Stimulated activated CD8-positive, alpha-beta memory T cell treated with anti-CD3 and anti-CD28 coated beads, Interleukin-15, amount 100 ng/mL, for 1 hour (primary cell): ENCODE results near the gene PCDHGB1.
"Not testable (repeated sequence)": the region's sequence is repeated elsewhere in the genome, so short reads cannot be mapped to it uniquely, and the experiment has no call there.

ENCODE experiments used
- DNase-seq: peaks from one replicate; pipeline ENCODE4 v3.0.0-alpha.2; 2020; ENCODE audit warnings: low read depth

PCDHGB1 gene

GRCh38 chr5:141383345-141383744 is 33.4 kb downstream of the PCDHGB1 start:
- no peak for DNase-seq

DNA sequence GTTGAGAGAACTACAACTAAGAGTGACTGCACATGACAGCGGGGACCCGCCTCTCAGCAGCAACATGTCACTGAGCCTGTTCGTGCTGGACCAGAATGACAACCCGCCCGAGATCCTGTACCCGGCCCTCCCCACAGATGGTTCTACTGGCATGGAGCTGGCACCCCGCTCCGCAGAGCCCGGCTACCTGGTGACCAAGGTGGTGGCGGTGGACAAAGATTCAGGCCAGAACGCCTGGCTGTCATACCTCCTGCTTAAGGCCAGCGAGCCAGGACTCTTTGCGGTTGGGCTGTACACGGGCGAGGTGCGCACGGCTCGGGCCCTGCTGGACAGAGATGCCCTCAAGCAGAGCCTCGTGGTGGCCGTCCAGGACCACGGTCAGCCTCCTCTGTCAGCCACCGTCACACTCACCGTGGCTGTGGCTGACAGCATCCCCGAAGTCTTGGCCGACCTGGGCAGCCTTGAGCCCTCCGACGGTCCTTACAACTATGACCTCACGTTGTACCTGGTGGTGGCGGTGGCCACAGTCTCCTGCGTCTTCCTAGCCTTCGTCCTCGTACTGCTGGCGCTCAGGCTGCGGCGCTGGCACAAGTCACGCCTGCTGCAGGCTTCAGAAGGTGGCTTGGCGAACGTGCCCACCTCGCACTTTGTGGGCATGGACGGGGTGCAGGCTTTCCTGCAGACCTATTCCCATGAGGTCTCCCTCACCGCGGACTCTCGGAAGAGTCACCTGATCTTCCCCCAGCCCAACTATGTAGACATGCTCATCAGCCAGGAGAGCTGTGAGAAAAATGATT is 34.8 kb downstream of the PCDHGB1 start:
- no peak for DNase-seq

DNA sequence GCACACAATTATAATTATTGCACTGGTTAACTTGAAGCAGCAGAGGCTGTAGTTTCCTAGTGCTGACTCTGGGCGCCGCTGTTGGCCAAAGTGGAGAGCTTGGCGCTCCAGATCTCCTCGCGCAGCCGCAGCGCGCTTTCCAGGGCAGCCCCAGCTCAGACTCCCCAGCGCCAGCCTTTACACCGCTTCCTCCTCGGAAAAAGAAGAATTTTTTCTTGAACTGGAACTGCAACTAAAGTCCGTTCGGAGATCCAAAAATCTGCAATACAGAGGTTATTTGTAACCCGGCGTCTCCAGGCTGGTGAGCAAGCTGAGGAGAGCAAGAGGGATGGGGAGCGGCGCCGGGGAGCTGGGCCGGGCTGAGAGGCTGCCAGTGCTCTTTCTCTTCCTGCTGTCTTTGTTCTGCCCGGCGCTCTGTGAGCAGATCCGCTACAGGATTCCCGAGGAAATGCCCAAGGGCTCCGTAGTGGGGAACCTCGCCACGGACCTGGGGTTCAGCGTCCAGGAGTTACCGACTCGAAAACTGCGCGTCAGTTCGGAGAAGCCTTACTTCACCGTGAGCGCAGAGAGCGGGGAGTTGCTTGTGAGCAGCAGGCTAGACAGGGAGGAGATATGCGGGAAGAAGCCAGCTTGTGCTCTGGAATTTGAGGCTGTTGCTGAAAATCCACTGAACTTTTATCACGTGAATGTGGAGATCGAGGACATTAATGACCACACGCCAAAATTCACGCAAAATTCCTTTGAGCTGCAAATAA is 37.8 kb downstream of the PCDHGB1 start, which contains the start of gene PCDHGB4:
TSS of gene PCDHGB4 (plus strand) at position 142 of the 755 bp plus-strand sequence. CDS start at position 329, 187 bp downstream.
- not testable (repeated sequence) for DNase-seq

GRCh38 chr5:141388661-141389060 is 38.8 kb downstream of the PCDHGB1 start:
- DNase-seq, result no peak

- DNase-seq, result no peak
Measured at GRCh38 chr5:141389153-141390042, 39.5 kb downstream of the PCDHGB1 start.

- DNase-seq, result no peak
Measured at GRCh38 chr5:141392429-141393198, 42.7 kb downstream of the PCDHGB1 start, which contains the start of gene PCDHGA8. TSS of gene PCDHGA8 (plus strand) at chr5:141392633. CDS start at chr5:141392814, 181 bp downstream.

GRCh38 chr5:141393267-141393666 is 43.4 kb downstream of the PCDHGB1 start:
- no peak for DNase-seq

DNA sequence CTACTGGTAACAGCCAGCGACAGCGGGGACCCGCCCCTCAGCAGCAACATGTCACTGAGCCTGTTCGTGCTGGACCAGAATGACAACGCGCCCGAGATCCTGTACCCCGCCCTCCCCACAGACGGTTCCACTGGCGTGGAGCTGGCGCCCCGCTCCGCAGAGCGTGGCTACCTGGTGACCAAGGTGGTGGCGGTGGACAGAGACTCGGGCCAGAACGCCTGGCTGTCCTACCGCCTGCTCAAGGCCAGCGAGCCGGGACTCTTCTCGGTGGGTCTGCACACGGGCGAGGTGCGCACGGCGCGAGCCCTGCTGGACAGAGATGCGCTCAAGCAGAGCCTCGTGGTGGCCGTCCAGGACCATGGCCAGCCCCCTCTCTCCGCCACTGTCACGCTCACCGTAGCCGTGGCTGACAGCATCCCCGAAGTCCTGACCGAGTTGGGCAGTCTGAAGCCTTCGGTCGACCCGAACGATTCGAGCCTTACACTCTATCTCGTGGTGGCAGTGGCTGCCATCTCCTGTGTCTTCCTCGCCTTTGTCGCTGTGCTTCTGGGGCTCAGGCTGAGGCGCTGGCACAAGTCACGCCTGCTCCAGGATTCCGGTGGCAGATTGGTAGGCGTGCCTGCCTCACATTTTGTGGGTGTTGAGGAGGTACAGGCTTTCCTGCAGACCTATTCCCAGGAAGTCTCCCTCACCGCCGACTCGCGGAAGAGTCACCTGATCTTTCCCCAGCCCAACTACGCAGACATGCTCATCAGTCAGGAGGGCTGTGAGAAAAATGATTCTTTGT is 44.7 kb downstream of the PCDHGB1 start:
- DNase-seq, result not testable (repeated sequence)

- not testable (repeated sequence) for DNase-seq
Measured at GRCh38 chr5:141397756-141398551, 48.1 kb downstream of the PCDHGB1 start, which contains the start of gene PCDHGB5. TSS of gene PCDHGB5 (plus strand) at chr5:141397947. CDS start at chr5:141398128, 181 bp downstream.

GRCh38 chr5:141398608-141399007 is 48.7 kb downstream of the PCDHGB1 start:
- no peak for DNase-seq

DNA sequence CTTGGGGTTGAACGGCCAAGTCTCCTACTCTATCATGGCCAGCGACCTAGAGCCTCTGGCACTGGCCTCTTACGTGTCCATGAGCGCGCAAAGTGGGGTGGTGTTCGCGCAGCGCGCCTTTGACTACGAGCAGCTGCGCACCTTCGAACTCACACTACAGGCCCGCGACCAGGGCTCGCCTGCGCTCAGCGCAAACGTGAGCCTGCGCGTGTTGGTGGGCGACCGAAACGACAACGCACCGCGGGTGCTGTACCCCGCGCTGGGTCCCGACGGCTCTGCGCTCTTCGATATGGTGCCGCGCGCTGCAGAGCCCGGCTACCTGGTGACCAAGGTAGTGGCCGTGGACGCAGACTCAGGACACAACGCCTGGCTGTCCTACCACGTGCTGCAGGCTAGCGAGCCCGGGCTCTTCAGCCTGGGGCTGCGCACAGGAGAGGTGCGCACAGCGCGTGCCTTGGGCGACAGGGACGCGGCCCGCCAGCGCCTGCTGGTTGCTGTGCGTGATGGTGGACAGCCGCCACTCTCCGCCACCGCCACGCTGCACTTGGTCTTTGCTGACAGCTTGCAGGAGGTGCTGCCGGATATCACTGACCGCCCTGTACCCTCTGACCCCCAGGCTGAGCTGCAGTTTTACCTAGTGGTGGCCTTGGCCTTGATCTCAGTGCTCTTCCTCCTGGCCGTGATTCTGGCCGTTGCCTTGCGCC is 49.8 kb downstream of the PCDHGB1 start:
- no peak for DNase-seq
